Activated naive CD8-positive, alpha-beta T cell (primary cell): ENCODE results near the gene TBC1D14.

ENCODE experiments used
- H3K27ac Mint-ChIP-seq: one replicate; pipeline ENCODE4 v1.8.0; 2021; ENCODE audit warnings: mixed read lengths
- H3K27me3 Mint-ChIP-seq: one replicate; pipeline ENCODE4 v1.8.0; 2021; ENCODE audit warnings: mixed read lengths
- H3K36me3 Mint-ChIP-seq: one replicate; pipeline ENCODE4 v1.8.0; 2021; ENCODE audit warnings: mixed read lengths
- H3K4me1 Mint-ChIP-seq: one replicate; pipeline ENCODE4 v1.8.0; 2021; ENCODE audit warnings: low read depth, mixed read lengths
- H3K4me3 Mint-ChIP-seq: one replicate; pipeline ENCODE4 v1.8.0; 2021; ENCODE audit warnings: mild to moderate bottlenecking, mixed read lengths
- H3K9me3 Mint-ChIP-seq: one replicate; pipeline ENCODE4 v1.8.0; 2021; ENCODE audit warnings: low read depth, mixed read lengths

Gene TBC1D14

DNA sequence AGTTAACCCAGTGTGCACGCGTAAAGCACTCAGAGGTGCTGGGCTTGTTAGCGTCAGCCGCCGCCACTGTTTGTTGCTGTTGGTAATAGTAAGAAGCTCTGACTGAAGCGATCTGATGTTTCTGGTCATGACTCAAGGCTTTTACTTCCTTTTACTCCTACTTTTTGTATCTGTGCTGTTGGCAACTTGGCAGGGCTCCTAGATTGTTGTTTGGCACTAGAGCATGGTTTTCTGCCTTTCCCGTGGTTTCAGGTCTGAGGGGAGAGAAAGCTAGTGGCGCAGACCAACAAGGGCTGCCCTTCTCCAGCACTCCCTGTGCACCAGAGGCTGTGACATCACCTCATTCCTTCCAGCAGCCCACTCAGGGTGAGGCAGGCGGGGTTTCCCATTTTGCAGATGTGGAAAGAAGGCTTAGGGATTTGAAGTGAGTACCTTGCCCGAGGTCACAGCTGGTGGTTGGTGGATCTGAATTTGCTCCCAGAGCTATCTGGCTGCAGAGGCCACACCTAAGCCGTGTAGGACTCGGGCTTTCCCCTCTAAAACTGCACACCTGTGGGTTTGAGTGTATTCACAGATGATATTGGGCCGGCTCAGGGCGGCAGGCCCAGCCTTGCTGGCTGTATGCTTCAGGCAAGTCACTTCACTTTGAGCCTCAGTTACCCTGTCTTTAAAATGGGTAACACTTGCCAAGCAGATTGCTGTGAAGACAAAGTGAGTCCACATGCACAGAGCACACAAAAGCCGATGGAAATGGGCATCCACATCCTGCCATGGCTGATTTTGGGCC lies 82.3 kb downstream of the TBC1D14 start:
- H3K27me3 Mint-ChIP-seq: no peaks in the 10 kb centered on the region
- peaks cover 48% of the 10 kb centered on the region for H3K4me1 Mint-ChIP-seq
- no peaks in the 10 kb centered on the region for H3K9me3 Mint-ChIP-seq
- peaks cover 2% of the 10 kb centered on the region for H3K36me3 Mint-ChIP-seq
- H3K27ac Mint-ChIP-seq: no peak overlapping the region
- H3K4me3 Mint-ChIP-seq: no peak overlapping the region

DNA sequence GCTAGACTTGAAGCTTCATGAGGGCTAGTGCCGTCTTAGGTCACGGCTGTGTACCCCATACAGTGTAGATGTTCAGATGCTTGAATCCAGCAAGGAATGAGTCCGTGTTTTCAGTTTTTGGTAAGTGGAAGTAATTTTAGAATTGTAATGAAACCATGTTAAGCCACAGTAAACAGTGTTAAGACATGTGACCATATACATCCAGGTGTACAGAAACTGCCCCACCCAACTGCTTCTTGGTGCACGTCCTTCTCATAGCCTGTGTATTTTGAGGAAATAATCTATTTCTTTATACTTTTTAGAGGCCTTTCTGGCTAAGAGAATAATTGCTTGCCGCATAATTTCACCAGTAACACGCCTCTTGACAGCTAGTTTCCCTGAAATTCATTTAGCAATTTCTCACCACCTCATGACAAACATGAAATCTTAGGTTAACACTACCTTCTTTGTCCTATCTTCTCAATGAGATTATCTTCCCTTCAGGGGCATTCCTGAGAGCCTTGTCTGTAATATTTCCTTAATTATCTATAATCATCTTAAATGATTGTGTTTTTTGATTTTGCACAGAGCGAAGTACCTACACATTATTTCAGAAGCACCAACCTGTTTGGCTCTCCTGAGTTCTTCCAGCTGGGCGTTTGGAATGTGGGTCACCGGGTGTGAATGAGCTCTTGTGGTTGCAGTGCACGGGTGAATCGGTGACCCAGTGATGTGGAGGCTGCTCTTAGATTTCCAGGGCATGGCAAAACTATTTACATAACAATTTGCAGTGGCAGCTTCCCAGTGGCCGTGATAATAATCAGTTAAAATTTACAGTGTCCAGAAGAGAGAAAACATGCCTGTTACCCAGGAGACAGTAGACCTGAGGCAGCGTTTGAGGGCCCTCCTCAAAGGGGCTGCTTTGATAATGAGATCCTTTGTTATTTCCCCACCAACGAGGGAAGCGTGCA lies 83.4 kb downstream of the TBC1D14 start:
- Mint-ChIP-seq H3K36me3 (peaks cover 6% of the 10 kb centered on the region), H3K4me3 (no peak overlapping the region), H3K27me3 (no peaks in the 10 kb centered on the region), H3K27ac (no peak overlapping the region), H3K4me1 (peaks cover 41% of the 10 kb centered on the region), H3K9me3 (no peaks in the 10 kb centered on the region)

DNA sequence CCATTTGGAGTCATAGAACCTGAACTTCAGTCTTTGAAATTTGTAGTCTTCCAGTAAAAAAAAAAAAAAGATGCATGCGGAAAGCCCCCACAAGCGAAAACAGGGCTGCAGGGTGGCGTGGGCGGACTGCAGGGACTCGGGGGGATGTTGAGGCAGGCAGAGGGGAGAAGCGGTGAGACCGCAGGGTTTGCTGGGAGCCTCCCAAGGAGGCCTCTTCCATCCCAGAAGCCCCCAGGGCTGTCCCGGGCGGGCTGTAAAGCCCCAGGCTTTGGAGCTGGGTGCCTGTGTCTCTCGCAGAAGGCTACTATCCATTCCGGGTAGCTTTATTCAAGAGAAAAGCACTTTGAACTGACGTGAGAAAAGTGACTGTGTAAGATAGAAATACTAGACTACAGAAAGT lies 86.9 kb downstream of the TBC1D14 start:
- H3K27me3 Mint-ChIP-seq: no peaks in the 10 kb centered on the region
- no peak overlapping the region for H3K27ac Mint-ChIP-seq
- H3K4me1 Mint-ChIP-seq: peaks cover 11% of the 10 kb centered on the region
- H3K9me3 Mint-ChIP-seq: no peaks in the 10 kb centered on the region
- H3K36me3 Mint-ChIP-seq: peaks cover 11% of the 10 kb centered on the region
- H3K4me3 Mint-ChIP-seq: no peak overlapping the region

DNA sequence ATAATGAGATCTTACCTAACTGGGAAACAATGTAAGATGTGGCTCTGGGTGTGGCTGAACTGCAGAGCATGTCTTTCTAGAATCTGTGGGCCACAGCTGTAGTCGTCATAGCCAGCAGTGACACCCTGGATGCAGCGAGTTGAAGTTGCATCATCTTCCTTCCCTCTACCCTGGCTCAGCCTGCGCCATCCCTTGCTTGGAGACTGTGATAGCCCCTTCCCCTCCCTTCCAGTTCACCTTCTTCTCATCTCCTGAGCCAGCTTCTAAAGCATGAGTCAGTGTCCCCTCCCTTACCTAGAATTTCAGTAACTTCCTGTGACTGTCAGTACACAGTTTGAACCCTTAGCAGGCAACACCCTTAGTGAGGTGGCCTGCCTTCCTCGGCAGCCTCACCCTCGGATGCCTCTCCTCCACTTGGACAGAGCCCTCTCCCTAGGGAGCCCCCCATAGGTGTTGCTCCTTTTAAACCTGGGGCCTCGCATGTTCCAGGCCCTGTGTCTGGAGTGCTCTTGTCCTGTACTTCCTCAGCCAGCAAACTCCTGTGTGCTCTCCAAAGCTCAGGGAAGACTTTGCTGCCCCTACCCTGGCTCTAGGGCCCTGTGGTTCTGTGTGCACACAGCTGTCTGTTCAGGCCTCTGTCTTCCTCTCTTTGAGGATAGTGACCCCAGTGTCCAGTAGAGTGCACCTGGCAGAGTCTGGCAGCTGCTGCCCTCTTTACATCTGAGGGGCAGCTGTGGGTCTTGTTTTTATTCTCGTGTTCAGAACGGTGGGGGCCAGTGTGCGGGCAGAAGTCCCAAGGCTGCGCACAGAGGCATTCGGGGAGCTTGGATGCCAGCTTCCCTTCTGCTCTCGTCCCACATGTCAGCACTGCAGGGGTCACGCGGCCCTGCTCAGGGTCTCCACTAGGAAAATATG lies 89.8 kb downstream of the TBC1D14 start:
- Mint-ChIP-seq H3K9me3 (no peaks in the 10 kb centered on the region), H3K27me3 (no peaks in the 10 kb centered on the region), H3K4me1 (peaks cover 5% of the 10 kb centered on the region), H3K4me3 (no peak overlapping the region), H3K27ac (peak overlapping the region; percentile 22), H3K36me3 (peaks cover 17% of the 10 kb centered on the region)

DNA sequence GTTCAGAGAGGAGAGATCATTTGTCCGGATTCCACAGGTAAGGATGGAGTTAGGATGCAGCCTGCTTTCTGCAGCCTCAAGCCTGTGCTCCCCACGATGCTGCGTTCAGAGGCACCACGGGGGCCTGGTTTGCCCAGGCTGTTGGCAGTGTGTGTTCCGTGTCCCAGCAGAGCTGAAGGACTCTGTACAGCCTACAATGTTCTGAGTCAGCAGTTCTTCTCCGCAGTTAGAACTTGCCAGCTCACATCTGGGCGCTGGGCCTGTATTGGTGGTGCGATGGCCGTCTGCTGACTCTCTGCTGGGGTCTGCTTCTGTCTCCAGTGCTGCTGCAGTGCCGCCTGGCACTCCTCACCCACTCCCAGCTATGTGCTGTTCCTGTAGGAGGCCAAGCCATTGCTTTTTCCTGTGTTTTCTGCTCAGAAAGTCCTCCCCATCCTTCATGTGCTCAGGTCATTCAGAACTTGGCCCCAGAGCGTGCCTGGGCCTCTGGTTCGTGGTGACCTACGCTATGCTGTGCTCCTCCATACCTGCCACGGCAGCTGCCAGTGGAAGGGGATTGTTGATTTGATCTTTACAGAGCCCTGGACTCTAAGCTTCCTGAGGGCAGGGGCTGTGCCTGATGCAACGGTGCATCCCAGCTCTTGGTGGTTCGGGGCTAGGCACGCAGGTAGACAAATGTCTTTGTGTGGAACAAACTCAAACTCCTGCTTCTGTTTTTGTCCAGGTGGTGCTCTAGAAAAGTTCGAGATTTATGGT lies 91.0 kb downstream of the TBC1D14 start:
- Mint-ChIP-seq H3K9me3 (no peaks in the 10 kb centered on the region), H3K27ac (no peak overlapping the region), H3K36me3 (peaks cover 15% of the 10 kb centered on the region), H3K4me3 (no peak overlapping the region), H3K4me1 (peaks cover 5% of the 10 kb centered on the region), H3K27me3 (no peaks in the 10 kb centered on the region)

DNA sequence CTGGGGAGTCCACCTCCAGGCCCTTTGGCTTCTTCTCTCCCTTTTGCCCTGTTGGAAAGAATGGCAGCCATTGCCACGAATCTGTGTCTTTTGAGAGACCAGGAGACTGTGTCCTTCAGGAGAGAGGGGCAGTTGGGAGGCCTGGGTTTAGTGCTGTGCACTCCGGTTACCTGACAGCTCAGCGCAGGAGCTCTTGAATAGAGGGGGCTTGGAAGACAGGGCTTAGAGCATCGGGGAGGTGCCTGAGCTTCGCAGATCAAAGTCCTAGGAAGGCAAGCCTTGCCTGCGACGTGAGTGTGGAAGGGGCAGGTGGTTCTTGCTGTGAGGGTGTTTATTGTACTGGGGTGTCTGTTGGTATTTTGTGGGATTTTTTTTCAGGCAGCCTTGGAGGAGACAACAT lies 91.6 kb downstream of the TBC1D14 start:
- peaks cover 5% of the 10 kb centered on the region for H3K4me1 Mint-ChIP-seq
- peaks cover 15% of the 10 kb centered on the region for H3K36me3 Mint-ChIP-seq
- H3K4me3 Mint-ChIP-seq: no peak overlapping the region
- no peaks in the 10 kb centered on the region for H3K9me3 Mint-ChIP-seq
- no peaks in the 10 kb centered on the region for H3K27me3 Mint-ChIP-seq
- H3K27ac Mint-ChIP-seq: no peak overlapping the region

GRCh38 chr4:7002336-7002735 lies 92.7 kb downstream of the TBC1D14 start:
- no peaks in the 10 kb centered on the region for H3K27me3 Mint-ChIP-seq
- no peak overlapping the region for H3K4me3 Mint-ChIP-seq
- H3K36me3 Mint-ChIP-seq: peaks cover 15% of the 10 kb centered on the region
- H3K4me1 Mint-ChIP-seq: peaks cover 5% of the 10 kb centered on the region
- H3K9me3 Mint-ChIP-seq: no peaks in the 10 kb centered on the region
- no peak overlapping the region for H3K27ac Mint-ChIP-seq

DNA sequence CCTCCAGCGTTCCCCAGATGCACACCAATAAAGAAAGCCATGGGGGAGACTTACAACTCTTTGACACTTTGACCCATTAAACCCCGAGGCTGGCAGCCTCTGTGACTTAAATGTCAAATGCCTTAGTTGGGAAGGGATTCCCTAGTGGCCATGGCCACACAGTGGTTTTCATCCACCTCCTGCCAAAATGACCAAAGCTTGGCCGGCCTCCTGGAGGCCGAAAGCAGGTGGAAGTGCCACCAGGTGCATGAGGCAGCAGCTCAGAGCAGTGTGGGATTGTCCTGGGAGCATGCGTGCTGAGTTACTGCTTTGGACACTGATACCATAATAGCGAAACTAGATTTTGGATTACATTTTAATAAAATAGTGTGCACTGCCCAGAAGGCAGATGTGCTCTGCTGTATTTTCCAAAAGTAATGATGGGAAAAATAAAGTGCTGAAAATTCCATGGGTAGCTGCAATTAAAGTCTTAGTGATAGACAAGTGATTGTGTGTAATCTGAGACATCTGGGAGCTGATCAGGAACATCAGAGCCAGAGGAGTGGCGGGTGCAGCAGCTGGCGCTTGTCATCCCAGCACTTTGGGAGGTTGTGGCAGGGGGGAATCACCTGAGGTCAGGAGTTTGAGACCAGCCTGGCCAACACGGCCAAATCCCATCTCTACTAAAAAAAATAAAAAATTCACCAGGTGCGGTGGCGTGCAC lies 93.7 kb downstream of the TBC1D14 start:
- Mint-ChIP-seq H3K4me1 (peaks cover 5% of the 10 kb centered on the region), H3K9me3 (no peaks in the 10 kb centered on the region), H3K4me3 (no peak overlapping the region), H3K27ac (no peak overlapping the region), H3K36me3 (peaks cover 14% of the 10 kb centered on the region), H3K27me3 (no peaks in the 10 kb centered on the region)

DNA sequence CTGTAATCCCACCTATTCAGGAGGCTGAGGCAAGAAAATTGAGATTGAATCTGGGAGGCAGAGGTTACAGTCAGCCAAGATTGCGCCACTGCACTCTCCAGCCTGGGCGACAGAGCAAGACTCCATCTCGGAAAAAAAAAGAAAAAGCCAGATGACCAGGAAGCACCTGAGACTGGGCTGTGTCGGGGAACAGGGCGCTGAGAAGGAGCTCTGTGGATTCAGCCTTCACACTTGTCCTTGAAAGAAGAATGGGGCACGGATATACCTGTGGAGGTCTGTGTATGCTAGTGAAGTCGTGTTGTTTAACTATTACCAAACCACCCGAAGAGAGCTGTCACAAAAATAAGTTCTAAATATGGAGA lies 94.2 kb downstream of the TBC1D14 start:
- no peak overlapping the region for H3K4me3 Mint-ChIP-seq
- H3K4me1 Mint-ChIP-seq: peaks cover 5% of the 10 kb centered on the region
- H3K9me3 Mint-ChIP-seq: no peaks in the 10 kb centered on the region
- no peak overlapping the region for H3K27ac Mint-ChIP-seq
- H3K36me3 Mint-ChIP-seq: peaks cover 14% of the 10 kb centered on the region
- H3K27me3 Mint-ChIP-seq: no peaks in the 10 kb centered on the region

GRCh38 chr4:7004331-7004730 lies 94.7 kb downstream of the TBC1D14 start:
- H3K9me3 Mint-ChIP-seq: no peaks in the 10 kb centered on the region
- peaks cover 14% of the 10 kb centered on the region for H3K36me3 Mint-ChIP-seq
- H3K4me3 Mint-ChIP-seq: no peak overlapping the region
- H3K4me1 Mint-ChIP-seq: peaks cover 2% of the 10 kb centered on the region
- H3K27ac Mint-ChIP-seq: no peak overlapping the region
- H3K27me3 Mint-ChIP-seq: no peaks in the 10 kb centered on the region

- H3K27ac Mint-ChIP-seq: no peak overlapping the region
- peaks cover 1% of the 10 kb centered on the region for H3K4me1 Mint-ChIP-seq
- no peak overlapping the region for H3K4me3 Mint-ChIP-seq
- no peaks in the 10 kb centered on the region for H3K9me3 Mint-ChIP-seq
- H3K27me3 Mint-ChIP-seq: no peaks in the 10 kb centered on the region
- peaks cover 10% of the 10 kb centered on the region for H3K36me3 Mint-ChIP-seq
These were observed 95.9 kb downstream of the TBC1D14 start for GRCh38 chr4:7005571-7005970.

DNA sequence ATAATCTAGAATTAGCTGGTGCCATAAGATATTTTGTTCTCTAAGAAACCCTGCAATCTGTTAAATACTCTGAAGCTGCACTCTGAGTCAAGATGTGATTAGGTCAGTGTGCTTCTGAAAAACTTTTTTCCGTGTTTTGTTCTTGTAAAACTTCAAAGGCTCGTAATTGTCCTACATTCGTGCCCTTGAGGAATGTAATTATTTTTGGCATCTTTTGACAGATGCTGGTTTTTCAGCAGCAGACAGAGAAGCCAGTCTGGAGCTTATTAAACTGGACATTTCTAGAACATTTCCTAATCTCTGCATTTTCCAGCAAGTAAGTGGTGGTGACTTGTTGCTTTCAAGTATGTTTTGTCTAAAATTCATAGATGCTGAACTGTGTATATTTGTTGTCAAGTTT lies 96.8 kb downstream of the TBC1D14 start:
- no peaks in the 10 kb centered on the region for H3K27me3 Mint-ChIP-seq
- H3K9me3 Mint-ChIP-seq: no peaks in the 10 kb centered on the region
- peaks cover 1% of the 10 kb centered on the region for H3K4me1 Mint-ChIP-seq
- H3K4me3 Mint-ChIP-seq: no peak overlapping the region
- no peak overlapping the region for H3K27ac Mint-ChIP-seq
- peaks cover 10% of the 10 kb centered on the region for H3K36me3 Mint-ChIP-seq

DNA sequence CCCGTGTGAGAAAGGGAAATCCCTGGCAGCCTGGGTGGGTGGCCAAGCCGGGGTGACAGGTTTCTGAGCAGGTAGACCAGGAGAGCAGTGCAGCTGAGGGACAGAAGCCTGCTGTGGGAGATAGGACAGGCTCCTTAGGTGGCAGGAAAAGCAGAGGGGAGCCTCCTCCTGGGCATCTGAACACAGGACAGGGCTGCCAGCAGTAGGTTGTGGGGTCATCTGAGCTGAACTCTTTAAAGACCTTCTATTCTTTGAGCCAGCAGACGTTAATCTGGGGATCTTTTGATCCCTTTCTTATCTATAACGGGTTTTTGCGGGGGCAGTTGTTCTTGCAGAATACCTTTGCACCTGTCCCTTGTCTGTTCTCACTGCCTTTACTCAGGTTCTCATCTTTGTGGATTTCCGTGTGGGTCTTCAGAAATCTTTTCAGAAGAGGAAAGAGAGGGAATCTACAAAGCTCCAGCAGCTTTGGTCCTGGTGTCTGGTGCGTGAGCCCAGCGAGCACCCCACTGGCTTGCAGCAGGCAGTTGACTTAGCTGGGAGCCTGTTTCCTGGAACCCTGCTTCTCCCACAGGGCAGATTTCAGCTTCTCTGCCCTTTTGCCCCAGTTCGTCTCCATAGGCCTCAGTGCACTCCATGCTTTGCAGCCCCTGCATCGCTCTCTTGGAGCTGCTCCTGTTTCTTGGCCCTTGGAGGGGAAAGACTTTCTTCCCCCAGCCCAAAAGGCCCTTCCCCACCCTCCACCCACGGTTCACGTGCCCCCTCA lies 97.7 kb downstream of the TBC1D14 start:
- no peaks in the 10 kb centered on the region for H3K4me1 Mint-ChIP-seq
- no peak overlapping the region for H3K4me3 Mint-ChIP-seq
- no peak overlapping the region for H3K27ac Mint-ChIP-seq
- peaks cover 3% of the 10 kb centered on the region for H3K36me3 Mint-ChIP-seq
- H3K9me3 Mint-ChIP-seq: no peaks in the 10 kb centered on the region
- H3K27me3 Mint-ChIP-seq: no peaks in the 10 kb centered on the region
